ENCODE results near the gene OLFM4.

The OLFM4 gene

DNA sequence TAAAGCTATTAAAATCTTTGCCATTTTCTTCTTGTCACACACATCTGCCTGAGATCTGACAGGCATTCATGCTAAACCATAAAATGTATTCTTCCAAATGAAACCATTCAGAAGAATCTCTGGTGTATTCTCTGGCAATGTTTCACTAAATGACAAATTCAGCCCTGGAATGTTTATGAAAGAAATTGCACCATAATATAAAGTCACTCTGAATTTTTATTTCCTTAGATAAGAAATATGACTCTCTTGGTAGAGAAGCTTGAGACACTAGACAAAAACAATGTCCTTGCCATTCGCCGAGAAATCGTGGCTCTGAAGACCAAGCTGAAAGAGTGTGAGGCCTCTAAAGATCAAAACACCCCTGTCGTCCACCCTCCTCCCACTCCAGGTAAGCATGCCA lies 14.3 kb downstream of the OLFM4 start:
- Histone ChIP-seq H3K4me1 (ENCODE audit: control insufficient read depth, insufficient read depth, low read length) (peaks cover 7% of the 10 kb centered on the region), H3K9me3 (ENCODE audit: control insufficient read depth, insufficient read depth, low read depth, low read length) (no peaks in the 10 kb centered on the region), H3K27me3 (ENCODE audit: control insufficient read depth, insufficient read depth, low read length) (no peaks in the 10 kb centered on the region), H3K9ac (ENCODE audit: low read length) (no peak overlapping the region), H3K36me3 (ENCODE audit: control insufficient read depth, insufficient read depth, low read length) (no peaks in the 10 kb centered on the region), H3K4me3 (ENCODE audit: low read depth, low read length) (no peak overlapping the region), H3K27ac (ENCODE audit: low read depth, low read length) (no peak overlapping the region)

- no peak overlapping the region for H3K27ac ChIP-seq (ENCODE audit: low read depth, low read length)
- no peak overlapping the region for H3K4me3 ChIP-seq (ENCODE audit: low read depth, low read length)
- no peaks in the 10 kb centered on the region for H3K9me3 ChIP-seq (ENCODE audit: control insufficient read depth, insufficient read depth, low read depth, low read length)
- no peaks in the 10 kb centered on the region for H3K27me3 ChIP-seq (ENCODE audit: control insufficient read depth, insufficient read depth, low read length)
- peaks cover 7% of the 10 kb centered on the region for H3K4me1 ChIP-seq (ENCODE audit: control insufficient read depth, insufficient read depth, low read length)
- H3K36me3 ChIP-seq (ENCODE audit: control insufficient read depth, insufficient read depth, low read length) = no peaks in the 10 kb centered on the region
- H3K9ac ChIP-seq (ENCODE audit: low read length) = no peak overlapping the region
Measured at GRCh38 chr13:53043398-53043797, 14.8 kb downstream of the OLFM4 start.

- no peaks in the 10 kb centered on the region for H3K27me3 ChIP-seq (ENCODE audit: control insufficient read depth, insufficient read depth, low read length)
- no peak overlapping the region for H3K4me3 ChIP-seq (ENCODE audit: low read depth, low read length)
- H3K4me1 ChIP-seq (ENCODE audit: control insufficient read depth, insufficient read depth, low read length) = peaks cover 7% of the 10 kb centered on the region
- no peaks in the 10 kb centered on the region for H3K9me3 ChIP-seq (ENCODE audit: control insufficient read depth, insufficient read depth, low read depth, low read length)
- no peak overlapping the region for H3K9ac ChIP-seq (ENCODE audit: low read length)
- H3K36me3 ChIP-seq (ENCODE audit: control insufficient read depth, insufficient read depth, low read length) = no peaks in the 10 kb centered on the region
- no peak overlapping the region for H3K27ac ChIP-seq (ENCODE audit: low read depth, low read length)
Measured at GRCh38 chr13:53045189-53045588, 16.6 kb downstream of the OLFM4 start.

- H3K9ac ChIP-seq (ENCODE audit: low read length) = no peak overlapping the region
- no peaks in the 10 kb centered on the region for H3K36me3 ChIP-seq (ENCODE audit: control insufficient read depth, insufficient read depth, low read length)
- H3K27me3 ChIP-seq (ENCODE audit: control insufficient read depth, insufficient read depth, low read length) = no peaks in the 10 kb centered on the region
- H3K9me3 ChIP-seq (ENCODE audit: control insufficient read depth, insufficient read depth, low read depth, low read length) = no peaks in the 10 kb centered on the region
- no peak overlapping the region for H3K4me3 ChIP-seq (ENCODE audit: low read depth, low read length)
- no peak overlapping the region for H3K27ac ChIP-seq (ENCODE audit: low read depth, low read length)
- H3K4me1 ChIP-seq (ENCODE audit: control insufficient read depth, insufficient read depth, low read length) = peaks cover 1% of the 10 kb centered on the region; the same call in 1 of the 2 replicates
Measured at GRCh38 chr13:53048880-53049279, 20.3 kb downstream of the OLFM4 start.

DNA sequence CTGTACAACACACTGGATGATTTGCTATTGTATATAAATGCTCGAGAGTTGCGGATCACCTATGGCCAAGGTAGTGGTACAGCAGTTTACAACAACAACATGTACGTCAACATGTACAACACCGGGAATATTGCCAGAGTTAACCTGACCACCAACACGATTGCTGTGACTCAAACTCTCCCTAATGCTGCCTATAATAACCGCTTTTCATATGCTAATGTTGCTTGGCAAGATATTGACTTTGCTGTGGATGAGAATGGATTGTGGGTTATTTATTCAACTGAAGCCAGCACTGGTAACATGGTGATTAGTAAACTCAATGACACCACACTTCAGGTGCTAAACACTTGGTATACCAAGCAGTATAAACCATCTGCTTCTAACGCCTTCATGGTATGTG lies 21.5 kb downstream of the OLFM4 start:
- Histone ChIP-seq H3K4me3 (ENCODE audit: low read depth, low read length) (no peak overlapping the region), H3K9ac (ENCODE audit: low read length) (no peak overlapping the region), H3K36me3 (ENCODE audit: control insufficient read depth, insufficient read depth, low read length) (no peaks in the 10 kb centered on the region), H3K27me3 (ENCODE audit: control insufficient read depth, insufficient read depth, low read length) (no peaks in the 10 kb centered on the region), H3K4me1 (ENCODE audit: control insufficient read depth, insufficient read depth, low read length) (no peaks in the 10 kb centered on the region), H3K9me3 (ENCODE audit: control insufficient read depth, insufficient read depth, low read depth, low read length) (no peaks in the 10 kb centered on the region), H3K27ac (ENCODE audit: low read depth, low read length) (no peak overlapping the region)

DNA sequence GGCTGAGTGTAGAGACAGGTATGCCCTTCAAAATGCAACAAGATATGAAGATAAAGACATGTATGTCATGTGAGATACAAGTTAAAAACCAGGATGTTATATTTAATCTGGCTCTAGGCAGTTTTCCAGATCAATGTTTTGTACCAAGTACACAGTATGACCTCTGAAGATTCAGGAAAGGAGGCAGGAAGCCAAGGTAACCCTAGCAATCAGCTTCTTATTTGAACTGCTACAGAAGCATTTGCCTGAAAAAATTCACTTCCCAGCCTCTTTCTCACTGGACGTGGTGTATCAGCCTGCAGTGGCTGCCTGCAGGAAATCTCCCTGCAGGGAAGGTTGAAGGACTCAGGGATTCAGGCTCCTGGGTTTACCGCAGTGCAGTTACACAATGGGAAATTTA lies 24.1 kb downstream of the OLFM4 start:
- Histone ChIP-seq H3K4me1 (ENCODE audit: control insufficient read depth, insufficient read depth, low read length) (no peaks in the 10 kb centered on the region), H3K27ac (ENCODE audit: low read depth, low read length) (no peak overlapping the region), H3K9ac (ENCODE audit: low read length) (no peak overlapping the region), H3K27me3 (ENCODE audit: control insufficient read depth, insufficient read depth, low read length) (no peaks in the 10 kb centered on the region), H3K36me3 (ENCODE audit: control insufficient read depth, insufficient read depth, low read length) (no peaks in the 10 kb centered on the region), H3K4me3 (ENCODE audit: low read depth, low read length) (no peak overlapping the region), H3K9me3 (ENCODE audit: control insufficient read depth, insufficient read depth, low read depth, low read length) (no peaks in the 10 kb centered on the region)

GRCh38 chr13:53054569-53054968 lies 26.0 kb downstream of the OLFM4 start:
- no peak overlapping the region for H3K4me3 ChIP-seq (ENCODE audit: low read depth, low read length)
- no peaks in the 10 kb centered on the region for H3K9me3 ChIP-seq (ENCODE audit: control insufficient read depth, insufficient read depth, low read depth, low read length)
- no peaks in the 10 kb centered on the region for H3K4me1 ChIP-seq (ENCODE audit: control insufficient read depth, insufficient read depth, low read length)
- H3K36me3 ChIP-seq (ENCODE audit: control insufficient read depth, insufficient read depth, low read length) = no peaks in the 10 kb centered on the region
- no peaks in the 10 kb centered on the region for H3K27me3 ChIP-seq (ENCODE audit: control insufficient read depth, insufficient read depth, low read length)
- H3K27ac ChIP-seq (ENCODE audit: low read depth, low read length) = no peak overlapping the region
- H3K9ac ChIP-seq (ENCODE audit: low read length) = no peak overlapping the region

GRCh38 chr13:53058065-53058679 lies 29.6 kb downstream of the OLFM4 start:
- Histone ChIP-seq H3K9me3 (ENCODE audit: control insufficient read depth, insufficient read depth, low read depth, low read length) (no peaks in the 10 kb centered on the region), H3K9ac (ENCODE audit: low read length) (no peak overlapping the region), H3K27ac (ENCODE audit: low read depth, low read length) (no peak overlapping the region), H3K36me3 (ENCODE audit: control insufficient read depth, insufficient read depth, low read length) (no peaks in the 10 kb centered on the region), H3K27me3 (ENCODE audit: control insufficient read depth, insufficient read depth, low read length) (no peaks in the 10 kb centered on the region), H3K4me3 (ENCODE audit: low read depth, low read length) (no peak overlapping the region), H3K4me1 (ENCODE audit: control insufficient read depth, insufficient read depth, low read length) (no peaks in the 10 kb centered on the region)

DNA sequence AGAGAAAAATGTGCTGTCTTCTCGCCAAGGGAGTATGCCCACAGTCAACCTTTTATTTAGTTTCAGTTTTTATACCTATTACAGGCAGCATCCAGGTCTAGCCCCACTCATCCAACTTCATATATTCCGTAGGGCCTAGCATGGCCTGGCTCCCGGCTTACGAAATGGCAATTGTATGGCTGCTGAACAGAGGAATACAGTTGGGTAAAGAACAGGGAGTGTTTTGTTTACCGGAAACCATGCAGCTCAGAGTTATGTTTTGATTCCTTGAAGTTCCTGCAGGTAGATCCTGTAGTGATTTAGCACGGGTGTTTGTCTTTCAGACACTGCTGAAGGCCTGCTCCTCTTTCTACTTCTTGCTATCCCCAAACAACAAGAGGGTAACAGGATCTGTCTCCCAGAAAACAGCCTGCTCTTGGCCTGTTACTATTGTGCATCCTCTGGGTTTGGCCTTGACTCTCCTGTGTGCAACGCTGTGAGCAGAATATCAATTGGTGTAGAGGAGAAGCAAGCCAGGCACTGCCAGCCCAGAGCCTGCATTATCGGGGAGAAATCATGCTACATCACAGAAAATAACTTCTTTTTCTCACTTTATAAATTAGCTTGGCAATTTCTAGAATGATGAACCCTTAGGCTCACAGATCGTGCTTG lies 32.4 kb downstream of the OLFM4 start:
- no peaks in the 10 kb centered on the region for H3K4me1 ChIP-seq (ENCODE audit: control insufficient read depth, insufficient read depth, low read length)
- H3K9ac ChIP-seq (ENCODE audit: low read length) = no peak overlapping the region
- no peak overlapping the region for H3K27ac ChIP-seq (ENCODE audit: low read depth, low read length)
- H3K4me3 ChIP-seq (ENCODE audit: low read depth, low read length) = no peak overlapping the region
- no peaks in the 10 kb centered on the region for H3K27me3 ChIP-seq (ENCODE audit: control insufficient read depth, insufficient read depth, low read length)
- no peaks in the 10 kb centered on the region for H3K9me3 ChIP-seq (ENCODE audit: control insufficient read depth, insufficient read depth, low read depth, low read length)
- no peaks in the 10 kb centered on the region for H3K36me3 ChIP-seq (ENCODE audit: control insufficient read depth, insufficient read depth, low read length)

GRCh38 chr13:53064731-53065130 lies 36.1 kb downstream of the OLFM4 start:
- H3K9me3 ChIP-seq (ENCODE audit: control insufficient read depth, insufficient read depth, low read depth, low read length) = no peaks in the 10 kb centered on the region
- no peak overlapping the region for H3K9ac ChIP-seq (ENCODE audit: low read length)
- H3K4me3 ChIP-seq (ENCODE audit: low read depth, low read length) = no peak overlapping the region
- no peaks in the 10 kb centered on the region; the same call in 1 of the 2 replicates for H3K4me1 ChIP-seq (ENCODE audit: control insufficient read depth, insufficient read depth, low read length)
- no peaks in the 10 kb centered on the region for H3K27me3 ChIP-seq (ENCODE audit: control insufficient read depth, insufficient read depth, low read length)
- no peaks in the 10 kb centered on the region for H3K36me3 ChIP-seq (ENCODE audit: control insufficient read depth, insufficient read depth, low read length)
- no peak overlapping the region for H3K27ac ChIP-seq (ENCODE audit: low read depth, low read length)

GRCh38 chr13:53066411-53066810 lies 37.8 kb downstream of the OLFM4 start:
- no peaks in the 10 kb centered on the region; the same call in 1 of the 2 replicates for H3K4me1 ChIP-seq (ENCODE audit: control insufficient read depth, insufficient read depth, low read length)
- no peaks in the 10 kb centered on the region for H3K9me3 ChIP-seq (ENCODE audit: control insufficient read depth, insufficient read depth, low read depth, low read length)
- no peak overlapping the region for H3K27ac ChIP-seq (ENCODE audit: low read depth, low read length)
- H3K27me3 ChIP-seq (ENCODE audit: control insufficient read depth, insufficient read depth, low read length) = no peaks in the 10 kb centered on the region
- H3K9ac ChIP-seq (ENCODE audit: low read length) = no peak overlapping the region
- no peak overlapping the region for H3K4me3 ChIP-seq (ENCODE audit: low read depth, low read length)
- no peaks in the 10 kb centered on the region for H3K36me3 ChIP-seq (ENCODE audit: control insufficient read depth, insufficient read depth, low read length)
